Mesendoderm (in vitro differentiated cells): ENCODE results near the gene CAMKMT.
A peak's percentile ranks its signal among the peaks of the same experiment; 100 is the strongest.

Experiments
- DNase-seq: peaks from one replicate; pipeline ENCODE4 v3.0.0; 2013
- H2AK5ac ChIP-seq: 2 replicates; pipeline ENCODE4 v1.6.1; 2013; ENCODE audit warnings: low read length, inconsistent platforms
- H2BK120ac ChIP-seq: 2 replicates; pipeline ENCODE4 v1.6.1; 2013; ENCODE audit warnings: low read depth, mild to moderate bottlenecking, low read length, moderate library complexity, mixed read lengths
- H2BK15ac ChIP-seq: replicated peaks from 2 replicates; pipeline ENCODE4 v1.6.1; 2013; ENCODE audit warnings: low read depth, mild to moderate bottlenecking, moderate library complexity
- H2BK5ac ChIP-seq: 2 replicates; pipeline ENCODE4 v1.6.1; 2013; ENCODE audit warnings: low read length, inconsistent platforms
- H3K18ac ChIP-seq: 2 replicates; pipeline ENCODE4 v1.6.1; 2013; ENCODE audit warnings: mild to moderate bottlenecking, low read length, mixed read lengths
- H3K23ac ChIP-seq: one replicate; pipeline ENCODE4 v1.6.1; 2013; ENCODE audit warnings: low read length
- H3K27ac ChIP-seq: 2 replicates; pipeline ENCODE4 v1.5.1; 2013; ENCODE audit warnings: low read depth, mild to moderate bottlenecking, inconsistent platforms, low read length, moderate library complexity
- H3K27me3 ChIP-seq: 2 replicates; pipeline ENCODE4 v1.6.1; 2013; ENCODE audit warnings: low read length, control low read depth, mild to moderate bottlenecking, inconsistent platforms; ENCODE audit not compliant: insufficient read depth, poor library complexity
- H3K36me3 ChIP-seq: 2 replicates; pipeline ENCODE4 v1.6.1; 2013; ENCODE audit warnings: low read length, inconsistent platforms; ENCODE audit not compliant: control insufficient read depth, insufficient read depth
- H3K4ac ChIP-seq: one replicate; pipeline ENCODE4 v1.6.1; 2013; ENCODE audit warnings: low read depth, mild to moderate bottlenecking, low read length, moderate library complexity
- H3K4me1 ChIP-seq: 2 replicates; pipeline ENCODE4 v1.6.1; 2013; ENCODE audit warnings: low read depth, low read length, inconsistent platforms; ENCODE audit not compliant: control insufficient read depth
- H3K4me2 ChIP-seq: 2 replicates; pipeline ENCODE4 v1.6.1; 2013; ENCODE audit warnings: low read length
- H3K4me3 ChIP-seq: 2 replicates; pipeline ENCODE4 v1.5.1; 2013; ENCODE audit warnings: mild to moderate bottlenecking, low read length
- H3K56ac ChIP-seq: one replicate; pipeline ENCODE4 v1.6.1; 2013; ENCODE audit warnings: low read length
- H3K79me1 ChIP-seq: 2 replicates; pipeline ENCODE4 v1.6.1; 2013; ENCODE audit warnings: low read length, inconsistent platforms
- H3K79me2 ChIP-seq: 2 replicates; pipeline ENCODE4 v1.6.1; 2013; ENCODE audit warnings: mild to moderate bottlenecking, low read length; ENCODE audit not compliant: control insufficient read depth, insufficient read depth
- H3K9ac ChIP-seq: 2 replicates; pipeline ENCODE4 v1.6.1; 2013; ENCODE audit warnings: low read length, inconsistent platforms
- H4K5ac ChIP-seq: one replicate; pipeline ENCODE4 v1.6.1; 2013; ENCODE audit warnings: low read length
- H4K8ac ChIP-seq: one replicate; pipeline ENCODE4 v1.6.1; 2013; ENCODE audit warnings: low read depth, mild to moderate bottlenecking, control low read depth, low read length, moderate library complexity
- WGBS: extraction: QIAGEN DNeasy Blood & Tissue Kit; methylation state at CpG from one replicate; pipeline ENCODE4 v1.1.7; 2013; ENCODE audit warnings: low lambda C conversion rate, missing lambda C conversion rate; ENCODE audit not compliant: insufficient coverage; ENCODE audit errors: extremely low coverage; 5-methylcytosine and 5-hydroxymethylcytosine counted together

CAMKMT gene

DNA sequence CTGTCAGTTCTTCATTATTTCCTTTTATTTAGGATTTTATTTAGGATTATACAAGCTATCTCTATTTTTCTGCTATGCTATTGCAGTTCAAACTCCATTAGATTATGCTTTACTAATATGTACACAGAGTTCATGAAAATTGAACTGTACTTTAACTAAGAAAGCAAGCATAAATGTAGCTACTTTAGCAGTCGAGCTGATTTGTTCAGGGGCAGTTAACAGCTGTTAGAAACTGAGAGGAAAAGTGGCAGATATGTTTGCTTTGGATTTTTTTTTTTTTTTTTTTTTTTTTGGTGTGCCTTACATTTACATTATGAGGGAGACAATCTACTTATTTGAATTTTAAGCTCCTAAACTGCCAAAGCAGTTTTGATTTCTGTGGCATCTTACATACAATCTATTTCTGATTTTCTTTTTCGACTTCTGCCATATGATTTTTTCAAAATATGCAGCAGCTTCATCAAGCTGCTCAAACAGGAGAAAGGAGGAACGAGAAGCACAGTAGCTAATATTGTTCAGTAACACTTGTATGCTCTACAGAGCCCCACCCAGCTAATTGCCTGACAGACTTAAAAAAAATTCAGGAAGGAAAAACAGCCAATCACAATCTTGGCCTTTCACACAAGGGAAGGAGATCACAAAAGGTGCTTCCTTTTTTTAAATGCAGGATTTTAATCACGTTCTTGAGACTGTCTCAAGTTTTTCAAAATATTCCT lies 346.4 kb downstream of the CAMKMT start:
- no peak overlapping the region for H4K5ac ChIP-seq
- H2BK5ac ChIP-seq = no peak overlapping the region
- H3K9ac ChIP-seq = no peak overlapping the region
- H3K23ac ChIP-seq = no peak overlapping the region
- peaks cover 2% of the 10 kb centered on the region for H3K4me1 ChIP-seq
- H3K4me3 ChIP-seq = no peak overlapping the region
- H3K79me2 ChIP-seq = no peaks in the 10 kb centered on the region
- H3K27ac ChIP-seq = no peak overlapping the region
- no peak overlapping the region for H2BK15ac ChIP-seq
- no peak overlapping the region for H3K56ac ChIP-seq
- H2BK120ac ChIP-seq = no peak overlapping the region
- no CpG with 5 or more reads among the region's 4 CpGs for WGBS
- H4K8ac ChIP-seq = no peak overlapping the region
- no peaks in the 10 kb centered on the region for H3K36me3 ChIP-seq
- peak overlapping the region; percentile 28 for H3K18ac ChIP-seq
- no peaks in the 10 kb centered on the region for H3K79me1 ChIP-seq
- H3K4ac ChIP-seq = no peak overlapping the region
- H3K4me2 ChIP-seq = no peak overlapping the region
- no peaks in the 10 kb centered on the region for H3K27me3 ChIP-seq
- no peak overlapping the region for H2AK5ac ChIP-seq
- DNase-seq = no peak

DNA sequence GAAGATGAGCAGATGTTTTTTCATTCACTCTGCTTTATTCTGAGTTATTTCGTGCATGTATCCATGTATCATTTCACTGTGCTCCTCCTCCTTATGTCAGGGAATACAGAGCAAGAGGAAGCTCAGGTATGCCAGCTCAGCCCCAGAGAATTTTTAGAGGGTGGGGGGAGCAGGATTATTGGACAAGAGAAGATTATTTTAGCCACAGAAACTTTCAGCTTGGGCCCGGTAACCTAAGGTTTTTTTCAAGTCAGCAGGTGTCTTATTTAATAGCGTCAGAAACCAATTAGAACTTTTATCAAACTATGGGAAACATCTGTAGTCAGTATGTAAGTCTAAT lies 346.9 kb downstream of the CAMKMT start:
- Histone ChIP-seq H3K4me1 (peaks cover 2% of the 10 kb centered on the region), H4K8ac (no peak overlapping the region), H3K27me3 (no peaks in the 10 kb centered on the region), H3K4me3 (no peak overlapping the region), H3K27ac (no peak overlapping the region), H3K36me3 (no peaks in the 10 kb centered on the region), H3K79me2 (no peaks in the 10 kb centered on the region), H2BK5ac (no peak overlapping the region), H3K56ac (no peak overlapping the region), H3K4me2 (no peak overlapping the region), H2BK15ac (no peak overlapping the region), H3K18ac (no peak overlapping the region), H3K4ac (no peak overlapping the region), H2AK5ac (no peak overlapping the region), H3K23ac (no peak overlapping the region), H3K79me1 (no peaks in the 10 kb centered on the region), H4K5ac (no peak overlapping the region), H3K9ac (no peak overlapping the region), H2BK120ac (no peak overlapping the region)
- no peak for DNase-seq
- WGBS = no CpG with 5 or more reads among the region's 3 CpGs

DNA sequence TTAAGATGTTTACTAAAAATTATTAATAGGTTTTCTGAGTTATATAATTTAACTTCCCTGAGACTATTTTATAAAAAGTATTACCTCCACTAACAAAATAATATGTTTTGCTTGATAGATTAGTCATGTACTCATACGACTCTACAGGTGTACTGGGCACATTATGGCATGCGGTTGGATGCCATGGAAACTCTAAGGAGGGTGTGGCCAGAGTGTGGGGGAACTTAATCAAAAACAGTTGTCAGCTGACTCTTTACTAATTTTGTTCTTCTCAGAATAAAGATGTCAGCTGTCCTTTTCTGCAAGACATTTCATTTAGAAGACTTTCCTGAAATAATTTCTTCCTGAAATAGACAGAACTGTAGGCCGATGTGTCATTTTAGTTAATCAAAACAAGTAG lies 351.4 kb downstream of the CAMKMT start:
- Histone ChIP-seq H3K36me3 (no peaks in the 10 kb centered on the region), H3K27me3 (no peaks in the 10 kb centered on the region), H2BK5ac (no peak overlapping the region), H3K4me1 (no peaks in the 10 kb centered on the region), H3K23ac (no peak overlapping the region), H3K79me1 (no peaks in the 10 kb centered on the region), H3K18ac (no peak overlapping the region), H3K4ac (no peak overlapping the region), H2BK120ac (no peak overlapping the region), H3K56ac (no peak overlapping the region), H2BK15ac (no peak overlapping the region), H4K5ac (no peak overlapping the region), H3K9ac (no peak overlapping the region), H2AK5ac (no peak overlapping the region), H4K8ac (no peak overlapping the region), H3K79me2 (no peaks in the 10 kb centered on the region), H3K4me2 (no peak overlapping the region), H3K27ac (no peak overlapping the region), H3K4me3 (no peak overlapping the region)
- WGBS = no CpG with 5 or more reads among the region's 3 CpGs
- no peak for DNase-seq

DNA sequence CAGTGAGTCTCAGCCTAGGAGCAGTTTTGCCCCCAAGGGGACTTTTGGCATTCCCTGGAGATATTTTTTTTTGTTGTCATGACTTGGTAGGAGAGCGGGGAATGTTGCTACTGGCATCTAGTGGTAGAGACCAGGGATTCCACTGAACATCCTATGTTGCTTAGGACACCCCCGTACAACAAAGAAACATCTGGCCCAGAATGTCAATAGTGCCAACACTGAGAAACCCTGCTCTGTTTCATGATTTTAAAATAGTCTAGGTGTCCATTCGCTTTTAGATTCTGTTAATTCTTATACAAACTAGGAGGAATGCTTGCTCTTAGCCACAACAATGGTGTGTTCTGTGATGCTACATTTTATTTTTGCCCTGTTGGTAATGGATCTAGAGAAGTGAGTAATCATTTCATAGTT lies 353.9 kb downstream of the CAMKMT start:
- no peak overlapping the region for H2BK120ac ChIP-seq
- H3K79me1 ChIP-seq = no peaks in the 10 kb centered on the region
- WGBS = no CpG with 5 or more reads among the region's 3 CpGs
- no peak overlapping the region for H2BK15ac ChIP-seq
- no peak overlapping the region for H3K18ac ChIP-seq
- H3K4me1 ChIP-seq = no peaks in the 10 kb centered on the region
- no peaks in the 10 kb centered on the region for H3K36me3 ChIP-seq
- H3K9ac ChIP-seq = no peak overlapping the region
- H3K4ac ChIP-seq = no peak overlapping the region
- H3K27ac ChIP-seq = no peak overlapping the region
- H4K8ac ChIP-seq = no peak overlapping the region
- H4K5ac ChIP-seq = no peak overlapping the region
- no peak overlapping the region for H2BK5ac ChIP-seq
- H2AK5ac ChIP-seq = no peak overlapping the region
- no peak overlapping the region for H3K23ac ChIP-seq
- no peak overlapping the region for H3K4me2 ChIP-seq
- no peak overlapping the region for H3K56ac ChIP-seq
- no peak overlapping the region for H3K4me3 ChIP-seq
- DNase-seq = peak; percentile 90
- H3K27me3 ChIP-seq = no peaks in the 10 kb centered on the region
- H3K79me2 ChIP-seq = no peaks in the 10 kb centered on the region

DNA sequence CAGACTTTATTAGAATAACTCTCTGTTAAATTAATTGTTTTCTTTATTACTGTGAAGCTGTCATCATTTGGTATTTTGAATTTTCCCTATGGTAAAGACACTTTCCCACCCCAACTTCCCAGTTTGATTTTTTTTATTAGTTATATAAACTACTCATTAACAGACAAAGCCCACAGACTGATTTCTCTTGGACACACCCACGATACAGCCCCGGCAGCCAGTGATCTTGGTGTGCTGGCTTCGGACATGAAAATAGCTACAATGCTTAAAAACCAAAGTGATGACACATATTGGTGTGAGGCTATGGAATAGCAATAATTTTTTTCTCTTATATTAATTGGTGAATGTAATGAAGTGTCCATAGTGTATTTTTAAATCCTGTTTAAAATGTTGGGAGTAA lies 354.4 kb downstream of the CAMKMT start:
- no peak overlapping the region for H3K4ac ChIP-seq
- H3K56ac ChIP-seq = no peak overlapping the region
- H3K23ac ChIP-seq = no peak overlapping the region
- H3K27ac ChIP-seq = no peak overlapping the region
- no peak overlapping the region for H2BK5ac ChIP-seq
- H3K79me2 ChIP-seq = no peaks in the 10 kb centered on the region
- no peaks in the 10 kb centered on the region for H3K4me1 ChIP-seq
- no peaks in the 10 kb centered on the region for H3K36me3 ChIP-seq
- H2AK5ac ChIP-seq = no peak overlapping the region
- no peak overlapping the region for H4K8ac ChIP-seq
- no peak overlapping the region for H2BK120ac ChIP-seq
- H3K18ac ChIP-seq = no peak overlapping the region
- no peaks in the 10 kb centered on the region for H3K79me1 ChIP-seq
- no peak overlapping the region for H3K9ac ChIP-seq
- WGBS = no CpG with 5 or more reads among the region's 3 CpGs
- H3K4me2 ChIP-seq = no peak overlapping the region
- DNase-seq = no peak
- H3K4me3 ChIP-seq = no peak overlapping the region
- H2BK15ac ChIP-seq = no peak overlapping the region
- no peaks in the 10 kb centered on the region for H3K27me3 ChIP-seq
- H4K5ac ChIP-seq = no peak overlapping the region

DNA sequence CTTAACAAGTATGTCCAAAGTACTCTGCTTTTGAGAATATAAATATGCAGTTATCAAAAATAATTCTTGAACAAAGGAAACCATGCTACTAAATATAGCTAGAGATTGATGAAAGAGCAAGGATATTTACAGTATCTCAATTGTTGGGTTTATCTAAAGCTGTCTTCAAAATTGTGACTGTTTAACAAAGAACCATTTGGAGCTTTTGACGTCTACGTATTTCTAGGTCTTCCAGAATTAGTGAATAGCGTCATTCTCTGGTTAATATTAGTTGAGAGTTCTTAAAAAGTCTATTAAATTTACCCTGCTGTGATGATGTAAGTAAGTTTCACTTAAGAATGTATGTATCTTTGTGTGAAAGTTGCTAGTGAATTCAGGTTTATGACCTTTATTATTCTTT lies 356.7 kb downstream of the CAMKMT start:
- H2BK120ac ChIP-seq = no peak overlapping the region
- H3K9ac ChIP-seq = no peak overlapping the region
- no peaks in the 10 kb centered on the region for H3K36me3 ChIP-seq
- WGBS = no CpG with 5 or more reads among the region's 3 CpGs
- H4K5ac ChIP-seq = no peak overlapping the region
- H3K27ac ChIP-seq = no peak overlapping the region
- H4K8ac ChIP-seq = no peak overlapping the region
- no peak overlapping the region for H2BK5ac ChIP-seq
- H3K79me2 ChIP-seq = no peaks in the 10 kb centered on the region
- DNase-seq = no peak
- H2BK15ac ChIP-seq = no peak overlapping the region
- H3K4ac ChIP-seq = no peak overlapping the region
- H2AK5ac ChIP-seq = no peak overlapping the region
- H3K4me2 ChIP-seq = no peak overlapping the region
- H3K23ac ChIP-seq = no peak overlapping the region
- H3K79me1 ChIP-seq = no peaks in the 10 kb centered on the region
- no peak overlapping the region for H3K18ac ChIP-seq
- no peak overlapping the region for H3K4me3 ChIP-seq
- H3K56ac ChIP-seq = no peak overlapping the region
- no peaks in the 10 kb centered on the region for H3K4me1 ChIP-seq
- H3K27me3 ChIP-seq = no peaks in the 10 kb centered on the region
